ENCODE measurements around the gene ITCH.
"Not testable (repeated sequence)": the region's sequence is repeated elsewhere in the genome, so short reads cannot be mapped to it uniquely, and the experiment has no call there.

The ITCH gene

DNA sequence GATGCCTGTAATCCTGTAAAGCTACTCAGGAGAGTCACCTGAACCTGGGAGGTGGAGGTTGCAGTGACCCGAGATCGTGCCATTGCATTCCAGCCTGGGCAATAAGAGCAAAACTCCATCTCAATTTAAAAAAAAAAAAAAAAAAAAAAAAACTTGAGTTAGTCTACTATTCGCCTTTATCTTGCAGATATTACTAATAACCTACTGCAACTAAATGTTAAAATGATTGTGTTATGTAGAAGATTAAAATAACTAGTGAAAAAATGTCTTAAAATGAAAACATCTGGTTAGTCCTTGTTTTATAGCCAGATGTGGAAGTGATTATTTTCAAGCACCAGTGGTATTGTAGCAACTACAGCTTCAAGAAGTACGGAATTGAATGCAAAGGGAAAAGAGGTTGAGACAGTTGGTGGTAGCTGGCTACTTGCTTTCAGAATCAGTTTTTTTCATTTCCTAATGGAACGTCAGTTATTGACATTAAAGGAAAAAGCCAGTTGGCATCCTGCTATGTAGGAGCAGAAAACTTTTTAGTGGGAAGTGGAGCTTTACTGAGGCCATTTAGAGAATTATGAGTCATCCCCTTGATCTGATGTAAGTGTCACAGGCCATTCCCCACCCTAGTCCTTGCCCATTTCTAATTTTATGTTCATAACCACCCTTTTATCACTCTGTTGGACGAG is 109.3 kb downstream of the ITCH start:
- no peak for DNase-seq

DNA sequence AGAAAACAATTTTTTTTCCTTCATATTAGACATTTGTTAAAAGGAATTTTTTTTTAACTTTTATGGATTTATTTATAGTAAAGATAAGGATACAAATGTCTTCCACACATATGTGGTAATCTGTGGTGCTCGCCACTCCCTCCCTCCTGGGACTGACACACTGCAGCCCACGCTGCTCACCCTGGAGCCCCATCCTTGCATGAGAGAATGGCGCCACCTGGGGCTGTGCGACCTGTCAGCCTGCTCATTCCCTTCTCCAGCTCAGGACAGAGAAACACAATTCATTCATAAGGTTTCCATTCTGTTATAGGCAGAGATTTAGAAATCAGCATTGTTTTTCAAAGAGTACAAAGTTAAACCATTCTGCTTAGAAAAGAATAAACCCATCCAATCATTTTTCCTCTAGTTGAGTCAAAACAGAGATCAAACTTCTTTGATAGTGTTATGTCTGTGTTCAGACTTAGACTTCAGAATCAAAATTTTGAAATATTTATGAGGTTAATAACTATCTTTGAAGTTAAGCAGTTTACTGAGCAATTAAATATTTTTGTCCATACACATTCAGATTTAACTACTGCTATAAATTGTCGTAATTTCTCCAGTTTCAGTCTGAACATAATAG is 110.3 kb downstream of the ITCH start:
- peak; percentile 32 for DNase-seq

DNA sequence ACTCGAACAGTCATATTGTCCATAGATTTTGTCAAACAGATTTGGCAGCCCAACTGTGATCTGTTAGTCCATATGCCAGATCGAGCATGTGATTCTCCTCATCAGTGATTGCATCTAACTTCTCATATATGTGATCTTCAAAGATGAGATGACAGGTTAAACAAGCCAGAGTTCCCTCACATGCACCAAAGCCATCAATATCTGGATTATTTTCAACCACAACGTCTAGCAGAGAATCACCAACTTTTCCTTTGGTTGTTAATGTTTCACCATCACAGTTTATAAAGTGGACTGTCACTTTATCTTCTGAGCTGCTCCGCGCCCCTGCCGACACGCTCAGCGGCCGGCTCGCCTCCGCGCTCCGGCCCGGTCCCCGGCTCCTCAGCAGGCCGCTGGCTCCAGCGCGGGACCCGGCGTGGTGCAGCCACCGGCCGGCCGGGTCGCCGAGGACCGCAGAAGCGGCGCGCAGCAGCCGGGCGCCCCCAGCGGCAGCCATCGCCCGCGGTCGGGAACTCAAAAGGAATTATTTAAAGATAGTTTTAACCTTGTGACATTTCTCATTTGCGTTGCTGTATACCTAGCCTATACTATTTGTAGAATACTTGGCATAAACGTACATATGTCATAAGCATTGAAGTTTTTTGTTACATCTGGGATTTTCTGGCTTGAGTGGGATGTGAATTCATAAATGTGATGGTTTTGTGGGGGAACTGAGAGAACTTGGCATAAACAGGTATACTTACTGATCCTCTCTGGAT is 113.1 kb downstream of the ITCH start:
- DNase-seq, result peak; percentile 49

DNA sequence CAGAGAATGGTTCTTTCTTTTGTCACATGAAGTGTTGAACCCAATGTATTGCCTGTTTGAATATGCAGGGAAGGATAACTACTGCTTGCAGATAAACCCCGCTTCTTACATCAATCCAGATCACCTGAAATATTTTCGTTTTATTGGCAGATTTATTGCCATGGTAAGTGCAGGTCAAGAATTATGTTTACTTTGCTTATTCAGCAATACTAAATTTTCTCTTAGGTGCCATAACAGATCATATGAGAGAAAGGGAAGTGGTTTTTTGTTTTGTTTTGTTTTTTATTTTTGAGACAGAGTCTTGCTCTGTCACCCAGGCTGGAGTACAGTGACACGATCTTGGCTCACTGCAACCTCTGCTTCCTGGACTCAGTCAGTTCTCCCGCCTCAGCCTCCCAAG is 116.6 kb downstream of the ITCH start:
- no peak for DNase-seq

DNA sequence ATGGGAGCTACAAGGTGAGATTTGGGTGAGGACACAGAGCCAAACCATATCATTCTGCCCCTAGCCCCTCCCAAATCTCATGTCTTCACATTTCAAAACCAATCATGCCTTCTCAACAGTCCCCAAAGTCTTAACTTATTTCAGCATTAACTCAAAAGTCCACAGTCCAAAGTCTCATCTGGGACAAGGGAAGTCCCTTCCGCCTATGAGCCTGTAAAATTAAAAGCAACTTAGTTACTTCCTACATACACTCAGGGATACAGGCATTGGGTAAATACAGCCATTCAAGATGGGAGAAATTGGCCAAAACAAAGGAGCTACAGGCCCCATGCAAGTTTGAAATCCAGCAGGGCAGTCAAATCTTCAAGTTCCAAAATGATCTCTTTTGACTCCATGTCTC is 119.1 kb downstream of the ITCH start:
- DNase-seq, result not testable (repeated sequence)

DNA sequence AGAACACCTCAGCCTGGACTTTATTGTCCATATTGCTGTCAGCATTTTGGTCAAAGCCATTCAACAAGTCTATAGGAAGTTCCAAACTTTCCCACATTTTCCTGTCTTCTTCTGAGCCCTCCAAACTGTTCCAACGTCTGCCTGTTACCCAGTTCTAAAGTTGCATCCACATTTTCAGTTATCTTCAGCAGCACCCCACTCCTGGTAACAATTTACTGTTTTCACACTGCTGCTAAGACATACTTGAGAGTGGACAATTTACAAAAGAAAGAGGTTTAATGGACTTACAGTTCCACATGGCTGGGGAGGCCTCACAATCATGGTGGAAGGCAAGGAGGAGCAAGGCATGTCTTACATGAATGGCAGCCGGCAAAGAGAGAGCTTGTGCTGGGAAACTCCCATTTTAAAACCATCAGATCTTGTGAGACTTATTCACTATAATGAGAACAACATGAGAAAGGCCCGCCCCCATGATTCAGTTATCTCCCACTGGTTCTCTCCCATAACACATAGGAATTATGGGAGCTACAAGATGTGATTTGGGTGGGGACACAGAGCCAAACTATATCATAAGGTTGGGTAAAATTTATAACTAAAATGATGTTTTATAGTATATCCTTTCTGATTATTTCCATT is 120.6 kb downstream of the ITCH start:
- not testable (repeated sequence) for DNase-seq

DNA sequence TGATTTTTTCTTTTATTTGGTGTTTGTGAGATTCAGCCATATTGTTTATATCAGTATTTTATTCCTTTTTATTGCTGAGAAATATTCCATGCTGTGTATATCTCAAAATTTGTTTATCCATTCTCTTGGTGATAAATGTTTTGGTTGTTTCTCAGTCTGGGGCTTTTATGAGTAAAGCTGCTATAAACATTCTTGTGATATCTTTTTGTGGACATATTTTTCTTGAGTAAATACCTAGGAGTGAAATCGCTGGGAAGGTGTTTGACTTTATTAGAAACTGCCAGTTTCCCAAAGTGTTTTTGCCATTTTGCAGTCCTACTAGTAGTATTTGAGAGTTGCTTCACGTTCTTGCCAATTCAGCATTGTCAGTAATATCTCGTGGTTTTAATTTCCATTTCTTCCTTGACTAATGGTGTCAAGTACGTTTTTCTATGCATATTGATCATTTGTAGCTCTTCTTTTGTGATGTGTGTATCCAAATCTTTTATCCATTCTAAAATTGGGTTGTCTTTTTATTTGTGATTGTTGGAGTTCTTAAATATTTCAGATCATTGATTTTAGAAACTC is 122.1 kb downstream of the ITCH start:
- no peak for DNase-seq

DNA sequence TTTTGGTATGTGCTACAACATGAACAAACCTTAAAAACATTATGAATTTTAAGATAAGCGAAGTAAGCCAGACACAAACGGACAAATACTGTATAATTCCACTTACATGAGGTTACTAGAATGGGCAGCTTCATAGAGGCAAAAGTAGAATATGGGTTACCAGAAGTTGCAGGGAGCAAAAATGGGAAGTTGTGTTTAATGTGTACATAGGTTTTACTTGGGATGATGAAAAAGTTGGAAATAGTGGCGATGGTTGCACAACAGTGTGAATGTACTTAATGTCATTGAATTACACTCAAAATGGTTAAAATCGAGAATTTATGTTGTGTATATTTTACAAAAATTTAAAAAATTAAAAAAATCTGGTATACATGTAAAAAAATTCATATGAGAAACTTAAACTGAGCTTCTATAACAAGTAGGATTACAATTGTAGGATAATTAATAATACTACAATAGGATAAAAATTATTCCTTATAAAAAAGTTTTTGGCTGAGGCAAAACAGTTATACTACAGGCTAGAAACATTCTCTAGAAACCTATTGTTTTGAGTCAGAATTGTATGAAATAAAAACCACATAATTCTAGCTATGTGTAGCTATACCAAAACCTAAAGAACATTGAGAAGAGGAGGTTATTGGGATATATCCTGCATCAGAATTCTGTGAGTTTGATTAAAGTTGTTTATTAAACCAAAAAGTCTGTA is 128.3 kb downstream of the ITCH start:
- DNase-seq, result no peak

DNA sequence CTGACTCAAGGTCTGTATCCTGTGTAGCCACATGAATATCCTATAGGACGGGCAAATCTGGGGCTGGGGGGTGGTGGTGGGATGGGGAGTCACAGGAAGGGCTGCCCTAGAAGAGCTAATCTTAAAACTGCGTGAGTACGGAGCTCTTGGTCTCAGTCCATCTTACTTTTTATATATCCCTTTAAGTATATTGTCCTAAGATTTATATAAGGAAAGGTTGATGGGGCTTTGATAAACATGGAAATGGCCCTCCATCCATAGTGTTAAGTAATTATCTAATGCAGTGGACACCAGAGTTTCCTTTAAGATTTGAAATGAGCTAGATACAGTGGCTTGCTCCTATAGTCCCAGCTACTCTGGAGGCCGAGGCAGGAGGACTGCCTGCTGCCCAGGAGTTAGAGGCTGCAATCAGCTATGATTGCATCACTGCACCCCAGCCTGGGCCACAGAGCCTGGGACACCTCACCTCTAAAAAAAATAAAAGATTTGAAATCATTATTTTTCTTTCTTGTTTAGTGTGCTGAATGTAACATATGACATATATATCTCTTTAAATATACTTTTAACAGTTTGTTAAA is 128.9 kb downstream of the ITCH start:
- DNase-seq, result no peak

DNA sequence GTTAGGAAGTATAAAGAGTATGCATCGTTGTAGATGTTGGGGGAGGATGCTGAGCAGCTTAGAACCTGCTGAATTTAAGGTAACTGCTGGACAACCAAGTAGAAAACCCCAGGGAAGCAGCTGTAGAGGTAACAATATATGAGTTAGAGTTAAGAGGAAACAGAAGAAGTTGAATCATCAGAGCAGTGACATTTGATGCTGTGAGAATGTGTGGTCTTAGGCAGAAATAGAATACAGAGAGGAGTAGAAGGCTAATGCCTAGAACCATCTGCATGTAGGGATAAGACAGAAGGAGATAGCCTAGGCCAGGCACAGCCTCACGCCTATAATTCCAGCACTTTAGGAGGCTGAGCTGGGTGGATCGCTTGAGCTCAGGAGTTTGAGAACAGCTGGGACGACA is 130.6 kb downstream of the ITCH start:
- no peak for DNase-seq

DNA sequence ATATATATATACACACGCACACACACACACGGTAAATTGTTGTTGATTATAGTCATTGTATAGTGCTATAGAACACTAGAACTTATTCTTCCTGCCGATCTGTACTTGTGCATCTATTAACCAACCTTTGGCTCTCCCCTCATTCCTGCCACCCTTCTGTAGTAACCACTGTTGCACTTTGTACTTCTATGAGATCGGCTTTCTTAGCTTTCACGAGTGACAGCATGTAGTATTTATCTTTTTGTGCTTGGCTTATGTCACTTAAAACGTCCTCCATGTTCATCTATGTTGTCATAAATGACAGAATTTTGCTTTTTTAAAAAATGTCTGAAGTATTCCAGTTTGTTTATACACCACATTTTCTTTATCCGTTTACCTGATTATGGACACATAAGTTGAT is 132.2 kb downstream of the ITCH start:
- DNase-seq, result no peak

DNA sequence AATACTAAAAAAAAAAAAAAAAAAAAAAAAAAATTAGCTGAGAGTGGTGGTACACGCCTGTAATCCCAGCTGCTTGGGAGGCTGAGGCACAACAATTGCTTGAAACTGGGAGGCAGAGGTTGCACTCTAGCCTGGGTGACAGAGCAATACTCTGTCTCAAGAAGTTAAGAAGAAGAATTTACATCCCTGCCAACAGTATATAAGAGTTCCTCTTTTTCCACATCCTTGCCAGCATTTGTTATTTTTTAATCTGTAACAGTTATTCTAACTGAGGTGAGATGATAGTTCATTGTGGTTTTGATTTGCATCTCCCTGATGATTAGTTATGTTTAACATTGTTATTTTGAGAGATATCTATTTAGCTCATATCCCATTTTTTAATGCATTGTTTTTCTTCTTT is 132.8 kb downstream of the ITCH start:
- no peak for DNase-seq

DNA sequence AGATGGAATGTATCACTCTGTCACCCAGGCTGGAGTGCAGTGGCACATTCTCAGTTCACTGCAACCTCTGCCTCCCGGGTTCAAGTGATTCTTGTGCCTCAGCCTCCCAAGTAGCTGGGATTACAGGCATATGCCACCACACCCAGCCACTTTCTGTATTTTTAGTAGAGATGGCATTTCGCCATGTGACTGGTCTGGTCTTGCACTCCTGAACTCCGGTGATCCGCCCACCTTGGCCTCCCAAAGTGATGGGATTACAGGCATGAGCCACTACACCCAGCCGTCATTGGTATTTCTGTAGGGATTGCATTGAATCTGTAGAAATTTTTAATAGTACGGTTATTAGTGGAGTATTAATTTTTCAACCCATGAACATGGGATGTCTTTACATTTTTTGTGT is 134.5 kb downstream of the ITCH start:
- not testable (repeated sequence) for DNase-seq

DNA sequence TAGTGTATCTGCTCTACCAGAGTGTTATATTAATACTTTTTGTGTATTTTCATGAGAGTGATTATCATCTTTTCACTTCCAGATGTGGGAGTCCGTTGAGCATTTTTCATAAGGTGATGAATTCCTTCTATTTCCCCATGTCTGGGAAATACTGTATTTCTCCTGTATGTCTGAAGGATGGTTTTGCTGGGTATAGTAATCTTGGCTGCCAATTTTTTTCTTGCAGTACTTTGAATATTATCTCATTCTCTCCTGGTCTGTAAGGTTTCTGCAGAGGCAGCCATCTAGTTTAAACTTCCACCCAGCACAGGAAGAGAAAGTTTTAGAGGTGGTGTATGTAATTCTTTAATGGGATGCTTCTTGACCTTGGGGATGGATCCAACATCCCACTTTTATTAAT is 137.8 kb downstream of the ITCH start:
- DNase-seq, result no peak

DNA sequence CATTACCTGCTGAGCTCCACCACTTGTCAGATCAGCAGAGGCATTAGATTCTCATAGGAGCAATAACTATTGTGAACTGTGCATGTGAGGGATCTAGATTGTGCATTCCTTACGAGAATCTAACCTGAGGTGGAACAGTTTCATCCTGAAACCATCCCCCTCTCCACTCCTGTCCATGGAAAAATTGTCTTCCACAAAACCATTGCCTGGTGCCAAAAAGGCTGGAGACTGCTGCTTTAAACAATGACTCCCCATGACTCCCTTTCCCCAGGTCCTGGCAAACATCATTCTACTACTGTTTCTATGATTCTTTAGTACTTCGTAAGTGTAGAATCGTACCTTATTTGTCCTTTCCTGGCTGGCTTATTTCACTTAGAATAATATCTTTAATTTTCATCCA is 143.4 kb downstream of the ITCH start:
- no peak for DNase-seq

DNA sequence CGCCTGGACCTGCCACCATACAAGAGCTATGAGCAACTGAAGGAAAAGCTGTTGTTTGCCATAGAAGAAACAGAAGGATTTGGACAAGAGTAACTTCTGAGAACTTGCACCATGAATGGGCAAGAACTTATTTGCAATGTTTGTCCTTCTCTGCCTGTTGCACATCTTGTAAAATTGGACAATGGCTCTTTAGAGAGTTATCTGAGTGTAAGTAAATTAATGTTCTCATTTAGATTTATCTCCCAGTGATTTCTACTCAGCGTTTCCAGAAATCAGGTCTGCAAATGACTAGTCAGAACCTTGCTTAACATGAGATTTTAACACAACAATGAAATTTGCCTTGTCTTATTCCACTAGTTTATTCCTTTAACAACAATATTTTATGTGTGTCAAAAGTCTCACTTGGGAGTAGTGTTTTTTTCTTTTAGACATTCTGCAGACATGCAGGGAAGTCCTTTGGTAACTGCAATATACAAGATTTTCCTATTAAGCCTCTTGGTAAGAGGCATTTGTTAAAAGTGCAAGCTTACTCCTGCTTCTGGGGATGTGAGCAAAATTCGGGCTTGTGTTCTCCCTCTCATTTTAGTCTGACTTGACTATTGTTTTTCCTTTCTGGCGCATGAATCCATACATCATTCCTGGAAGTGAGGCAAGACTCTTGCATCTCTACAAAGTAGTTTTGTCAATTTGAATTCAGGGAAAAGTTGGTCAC is 144.8 kb downstream of the ITCH start:
- DNase-seq, result no peak

DNA sequence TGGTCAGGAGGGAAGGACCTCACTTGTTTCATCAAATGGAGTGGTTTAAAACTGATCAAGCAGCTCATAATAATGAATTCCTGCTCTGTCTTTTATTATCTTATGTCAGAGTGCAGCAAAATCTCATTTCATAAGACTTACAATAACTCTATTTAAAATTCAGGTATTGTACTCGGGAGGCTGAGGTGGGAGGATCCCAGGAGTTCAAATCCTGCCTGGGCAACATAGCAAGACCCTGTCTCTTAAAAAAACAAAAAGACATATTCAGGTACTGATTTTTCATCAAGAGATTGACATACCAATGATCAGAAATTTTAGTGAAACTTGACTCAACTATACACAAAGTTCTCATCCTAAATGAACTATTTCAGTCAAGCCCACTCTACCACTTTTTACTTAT is 147.5 kb downstream of the ITCH start:
- no peak for DNase-seq

DNA sequence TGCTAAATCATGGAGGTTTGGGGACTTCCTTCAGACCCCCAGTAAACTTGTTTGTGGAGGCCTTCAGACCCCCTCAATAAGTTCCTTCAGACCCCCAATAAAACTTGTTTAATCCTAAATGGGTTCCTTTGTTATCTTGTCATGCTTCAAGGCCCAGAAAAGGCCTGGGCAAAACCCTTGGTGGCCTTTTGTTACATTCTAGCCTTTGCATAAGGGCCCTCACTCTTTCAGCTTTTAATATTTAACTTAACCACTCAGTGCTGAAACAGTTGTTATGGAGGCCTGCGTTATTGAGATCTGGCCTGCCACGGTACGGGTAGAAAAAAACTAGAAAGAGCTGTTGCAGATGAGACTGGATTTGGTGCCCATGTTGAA is 148.8 kb downstream of the ITCH start:
- no peak for DNase-seq

DNA sequence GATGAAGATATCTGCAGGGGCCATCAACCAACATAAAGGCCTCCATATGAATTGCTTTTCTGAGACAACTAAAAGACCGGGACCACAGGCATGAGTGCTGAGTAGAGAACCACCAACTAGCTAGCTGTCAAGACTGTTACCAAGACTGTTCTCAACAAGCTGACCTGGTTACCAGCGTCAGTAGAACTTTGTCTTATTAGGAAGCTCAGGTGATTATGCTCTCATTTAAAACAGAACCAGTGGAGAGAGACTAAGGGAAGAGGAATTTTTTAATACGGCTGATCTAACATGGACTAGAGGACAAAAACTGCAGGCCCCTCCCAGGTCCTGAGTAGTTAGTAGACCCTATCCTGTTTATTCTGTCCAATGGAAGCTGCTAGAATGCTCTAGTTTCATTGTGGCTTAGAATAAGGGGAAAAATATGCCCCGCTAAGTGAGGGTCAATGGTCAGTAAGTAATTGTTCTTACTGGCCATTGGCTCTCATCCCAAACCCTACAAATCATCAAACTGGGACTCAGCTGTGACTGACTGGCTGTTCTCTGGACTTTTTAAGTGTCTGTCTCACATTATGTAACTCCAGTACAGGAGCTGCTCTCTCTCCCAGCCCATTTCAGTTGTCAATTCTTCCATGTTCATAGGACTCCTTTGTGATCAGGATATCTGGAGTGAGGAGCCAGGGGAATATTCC is 149.3 kb downstream of the ITCH start:
- DNase-seq, result no peak

DNA sequence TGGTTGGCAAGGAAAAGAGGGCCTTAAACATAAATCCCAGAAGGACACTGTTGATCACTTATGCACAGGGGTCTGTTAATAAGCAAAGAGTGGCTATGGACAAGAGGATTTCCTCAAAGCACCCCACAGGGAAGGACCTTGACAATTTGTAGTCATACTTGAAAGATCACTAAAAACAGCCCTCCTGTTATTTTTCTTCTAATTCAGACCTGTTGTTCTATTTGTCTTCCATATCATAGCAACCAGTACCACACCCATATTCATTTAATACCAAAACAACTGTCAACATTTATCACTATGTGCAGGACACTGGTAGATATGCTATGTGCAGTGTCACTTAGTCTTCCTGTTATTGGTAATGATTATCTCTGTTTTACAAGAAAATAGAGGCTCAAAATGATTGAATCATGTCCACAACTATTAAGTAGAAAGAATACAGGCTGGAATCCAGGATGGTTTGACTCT is 149.9 kb downstream of the ITCH start:
- no peak for DNase-seq

DNA sequence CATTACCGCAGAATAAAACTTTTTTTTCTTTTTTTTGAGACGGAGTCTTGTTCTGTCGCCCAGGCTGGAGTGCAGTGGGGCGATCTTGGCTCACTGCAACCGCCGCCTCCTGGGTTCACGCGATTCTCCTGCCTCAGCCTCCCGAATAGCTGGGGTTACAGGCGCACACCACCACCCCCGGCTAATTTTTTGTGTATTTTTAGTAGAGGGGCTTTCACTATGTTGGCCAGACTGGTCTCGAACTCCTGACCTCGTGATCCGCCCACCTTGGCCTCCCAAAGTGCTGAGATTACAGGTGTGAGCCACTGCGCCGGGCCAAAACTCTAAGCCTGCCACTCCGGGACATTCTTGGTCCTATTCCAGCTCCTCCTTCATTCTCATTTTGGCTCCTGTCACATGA is 151.0 kb downstream of the ITCH start:
- DNase-seq, result not testable (repeated sequence)

All from activated T-cell treated with anti-CD3 and anti-CD28 coated beads, Interleukin-2, amount 50 U/mL, for 1 hour (primary cell).